ENCODE results near the gene MAPK13.
"Not testable (repeated sequence)": the region's sequence is repeated elsewhere in the genome, so short reads cannot be mapped to it uniquely, and the experiment has no call there.

Gene MAPK13

DNA sequence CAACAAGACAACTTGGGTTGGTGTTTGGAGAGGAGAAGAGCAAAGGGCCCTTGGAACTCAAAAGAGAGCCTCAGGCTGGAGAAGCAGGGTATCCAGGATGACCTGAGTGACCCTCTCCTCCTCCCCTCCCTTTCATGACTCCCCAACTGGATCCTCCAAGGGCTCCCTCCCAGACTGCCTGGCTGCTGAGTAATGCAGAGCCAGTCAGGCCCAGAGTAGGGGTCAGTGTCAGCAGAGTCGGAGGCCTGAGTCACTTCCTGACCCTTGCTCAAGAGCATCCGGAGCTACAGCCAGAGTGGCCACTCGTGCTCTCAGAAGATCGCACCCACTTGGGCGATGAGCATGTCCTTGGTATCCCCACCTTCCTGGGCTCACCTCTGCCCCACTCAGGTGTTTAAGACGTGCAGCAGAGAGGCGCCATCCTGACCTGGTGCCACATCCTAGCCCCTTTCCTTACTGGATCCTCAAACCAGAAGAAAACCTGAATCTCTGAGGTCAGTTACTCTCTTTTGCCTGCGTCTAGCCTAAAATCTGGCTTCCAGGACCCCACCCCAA is 2.8 kb upstream of the MAPK13 start:
- no peak for DNase-seq (ENCODE audit: low spot score)

DNA sequence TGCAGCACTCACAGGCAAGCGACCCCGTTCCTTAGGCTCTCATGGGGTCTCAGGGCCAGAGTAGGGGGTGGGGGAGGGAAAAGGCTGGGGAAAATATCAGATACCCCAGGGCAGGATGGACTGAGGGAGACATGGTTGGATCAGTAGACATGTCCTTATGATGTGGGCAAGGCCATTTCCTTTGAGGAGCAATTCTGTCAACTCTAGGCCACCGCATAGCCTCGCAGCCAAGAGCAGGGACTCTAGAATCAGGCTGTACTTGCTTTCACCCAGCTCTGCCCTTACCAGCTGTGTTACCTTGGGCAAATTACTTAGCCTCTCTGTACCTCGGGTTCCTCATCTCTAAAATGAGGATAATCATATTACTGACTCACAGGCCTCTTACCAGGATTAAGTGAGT is 2.2 kb upstream of the MAPK13 start:
- no peak for DNase-seq (ENCODE audit: low spot score)

DNA sequence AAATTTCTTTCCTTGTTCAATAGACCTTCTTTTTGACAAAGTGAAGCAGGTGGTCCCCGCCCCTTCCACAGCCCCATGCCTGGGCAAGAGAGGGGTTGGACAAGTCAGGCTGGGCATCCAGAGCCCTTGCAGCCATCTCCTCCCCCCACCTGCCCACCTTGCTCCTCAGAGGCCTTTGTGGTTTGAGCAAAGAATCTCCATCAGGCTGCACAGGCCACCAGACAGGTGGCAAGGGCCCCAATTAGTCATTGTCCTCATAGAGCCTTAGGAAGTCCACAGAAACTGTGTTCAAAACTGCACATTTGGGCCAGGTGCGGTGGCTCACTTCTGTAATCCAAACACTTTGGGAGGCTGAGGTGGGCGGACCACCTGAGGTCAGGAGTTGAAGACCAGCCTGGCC is 1.5 kb upstream of the MAPK13 start:
- no peak for DNase-seq (ENCODE audit: low spot score)

DNA sequence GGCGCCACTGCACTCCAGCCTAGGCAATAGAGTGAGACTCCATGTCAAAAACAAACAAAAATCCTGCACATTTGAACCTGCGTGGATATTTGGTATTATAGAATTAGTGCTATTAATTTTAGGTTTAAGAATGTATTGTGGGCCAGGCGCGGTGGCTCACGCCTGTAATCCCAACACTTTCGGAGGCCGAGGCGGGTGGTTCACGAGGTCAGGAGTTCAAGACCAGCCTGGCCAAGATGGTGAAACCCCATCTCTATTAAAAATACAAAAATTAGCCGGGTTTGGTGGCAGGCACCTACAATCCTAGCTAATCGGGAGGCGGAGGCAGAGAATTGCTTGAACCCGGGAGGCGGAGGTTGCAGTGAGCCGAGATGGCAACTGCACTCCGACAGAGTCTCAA is 979 bp upstream of the MAPK13 start:
- not testable (repeated sequence) for DNase-seq (ENCODE audit: low spot score)

DNA sequence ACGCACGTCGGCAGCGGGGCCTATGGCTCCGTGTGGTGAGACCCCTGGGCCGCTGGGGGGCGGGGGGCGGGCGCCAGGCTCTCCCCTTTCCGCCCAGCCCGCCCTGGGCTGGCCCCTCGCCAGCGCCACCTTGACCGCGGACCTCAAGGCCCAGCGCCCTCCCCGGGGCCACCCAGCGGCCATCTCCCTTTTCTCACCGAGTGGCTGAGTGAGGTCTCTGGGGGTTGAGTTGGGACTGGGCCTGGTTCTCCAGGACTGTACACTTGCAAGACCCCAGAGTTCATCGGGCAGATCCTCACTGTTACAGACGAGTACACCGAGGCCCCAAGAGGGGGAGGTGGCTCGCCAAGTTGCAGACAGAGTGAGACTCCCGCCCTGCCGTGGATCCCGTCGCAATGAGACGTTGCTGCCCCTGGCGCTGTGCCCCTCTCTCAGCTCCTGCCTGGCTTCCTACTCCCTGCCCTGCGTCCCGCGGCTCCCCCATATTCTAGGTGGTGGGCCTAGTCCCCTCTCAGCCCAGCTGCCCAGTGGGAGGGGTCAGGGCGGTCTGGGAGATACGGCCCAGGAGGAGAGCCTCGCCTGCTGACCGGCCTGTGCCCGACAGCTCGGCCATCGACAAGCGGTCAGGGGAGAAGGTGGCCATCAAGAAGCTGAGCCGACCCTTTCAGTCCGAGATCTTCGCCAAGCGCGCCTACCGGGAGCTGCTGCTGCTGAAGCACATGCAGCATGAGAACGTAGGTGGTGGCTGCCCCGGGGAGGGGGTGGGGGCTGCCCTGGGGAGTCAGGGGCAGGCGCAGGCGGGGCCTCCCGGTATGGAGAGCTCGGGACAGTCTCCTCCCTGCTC is 576 bp downstream of the MAPK13 start:
- DNase-seq (ENCODE audit: low spot score), result no peak

DNA sequence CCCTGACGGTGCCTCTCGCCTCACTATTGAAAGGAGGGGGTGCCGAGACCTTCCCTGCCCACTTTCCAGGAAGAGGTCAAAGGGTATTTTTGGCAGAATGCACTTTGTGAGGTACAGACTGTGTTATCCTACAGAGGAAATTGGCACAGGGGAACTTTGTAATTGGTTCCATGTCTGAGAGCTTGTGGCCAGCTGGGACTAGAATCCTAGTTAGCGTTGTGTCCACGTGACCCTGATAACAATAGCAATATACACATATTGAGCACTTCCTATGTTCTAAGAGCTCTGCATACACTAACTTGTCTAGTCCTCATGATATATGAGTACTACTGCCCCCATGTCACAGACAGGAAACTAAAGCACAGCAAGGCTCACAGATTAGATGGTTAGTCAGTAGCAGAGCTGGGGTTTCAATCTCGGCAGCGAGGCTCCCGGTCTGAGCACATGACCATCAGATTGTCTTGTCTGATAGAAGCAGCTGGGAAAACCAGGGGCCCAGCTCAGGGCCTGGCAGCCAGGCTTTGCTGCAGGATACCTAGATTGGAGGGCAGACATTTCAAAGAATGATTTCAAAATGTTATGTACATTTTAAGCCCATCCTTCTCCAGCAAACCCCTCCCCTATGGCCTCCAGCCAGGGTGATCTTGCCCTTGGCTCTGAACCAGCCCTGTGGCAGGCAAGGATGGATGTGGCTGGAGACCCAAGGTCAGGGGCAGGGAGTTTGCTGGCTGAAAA is 1.4 kb downstream of the MAPK13 start:
- DNase-seq (ENCODE audit: low spot score), result peak; percentile 20

DNA sequence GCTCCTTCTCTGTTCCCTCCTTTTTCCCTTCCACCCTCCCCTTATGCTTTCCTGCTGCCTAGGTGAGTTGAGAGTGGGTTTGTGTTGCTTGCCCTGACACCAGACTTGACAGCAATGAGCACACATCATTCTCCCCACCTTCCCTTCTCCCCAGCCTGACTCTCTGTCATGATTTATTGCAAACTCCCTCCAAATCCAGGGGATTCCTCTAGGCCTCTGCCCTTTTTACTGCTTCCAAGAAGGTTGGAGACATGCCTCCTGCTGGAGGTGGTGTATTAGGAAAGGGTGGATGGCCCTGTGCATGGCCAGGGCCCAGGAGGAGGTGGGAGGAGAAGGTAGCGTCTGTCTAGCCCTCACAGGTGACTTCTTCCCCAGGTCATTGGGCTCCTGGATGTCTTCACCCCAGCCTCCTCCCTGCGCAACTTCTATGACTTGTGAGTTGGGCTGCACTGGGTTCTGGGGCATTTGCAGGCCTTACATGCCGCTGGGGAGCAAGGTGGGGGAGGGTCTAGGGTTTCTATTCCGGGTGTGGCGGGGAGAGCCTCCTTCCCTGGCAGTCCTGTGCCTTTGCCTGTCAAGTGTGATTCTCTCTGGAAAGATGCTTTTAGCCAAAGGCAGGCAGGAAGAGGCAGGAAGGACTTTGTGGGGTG is 2.1 kb downstream of the MAPK13 start:
- DNase-seq (ENCODE audit: low spot score), result no peak

DNA sequence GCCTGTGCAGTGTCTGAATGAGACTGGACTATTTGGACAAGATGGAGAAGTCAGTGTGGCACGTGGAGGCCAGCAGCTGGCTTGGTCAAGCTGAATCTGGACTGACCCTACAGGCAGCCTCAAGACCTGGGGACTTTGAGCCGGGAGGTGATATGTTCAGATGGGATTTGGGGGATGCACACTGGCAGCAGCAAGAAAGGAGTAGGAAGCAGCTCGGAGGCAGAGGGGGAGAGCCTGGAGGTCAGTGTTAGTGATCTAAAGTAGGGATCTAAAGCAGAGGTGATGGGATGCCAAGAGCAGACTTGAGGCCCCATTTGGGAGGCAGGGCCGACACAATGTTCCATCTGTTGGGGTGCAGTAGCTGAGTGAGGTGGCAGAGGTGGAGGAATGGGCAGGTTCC is 2.8 kb downstream of the MAPK13 start:
- no peak for DNase-seq (ENCODE audit: low spot score)

DNA sequence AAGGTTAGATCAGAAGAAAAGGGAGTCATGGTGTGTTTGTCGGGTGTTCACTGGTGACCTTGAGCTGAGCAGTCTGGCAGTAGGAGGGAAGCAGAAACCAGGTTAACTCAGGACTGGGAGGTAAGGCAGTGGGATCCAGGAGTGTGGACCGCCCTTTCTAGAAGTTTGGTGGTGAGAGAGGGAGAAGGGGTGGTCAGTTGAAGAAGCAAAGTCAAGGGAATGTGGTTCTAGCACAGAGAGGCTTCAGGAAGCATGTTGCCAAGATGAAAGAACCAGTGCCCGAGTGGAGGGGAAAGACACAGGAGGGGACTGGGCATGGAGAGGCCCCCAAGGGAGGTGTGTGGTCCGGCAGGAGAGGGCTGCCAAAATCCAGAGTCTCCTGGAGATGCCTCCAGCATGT is 3.6 kb downstream of the MAPK13 start:
- DNase-seq (ENCODE audit: low spot score), result no peak

DNA sequence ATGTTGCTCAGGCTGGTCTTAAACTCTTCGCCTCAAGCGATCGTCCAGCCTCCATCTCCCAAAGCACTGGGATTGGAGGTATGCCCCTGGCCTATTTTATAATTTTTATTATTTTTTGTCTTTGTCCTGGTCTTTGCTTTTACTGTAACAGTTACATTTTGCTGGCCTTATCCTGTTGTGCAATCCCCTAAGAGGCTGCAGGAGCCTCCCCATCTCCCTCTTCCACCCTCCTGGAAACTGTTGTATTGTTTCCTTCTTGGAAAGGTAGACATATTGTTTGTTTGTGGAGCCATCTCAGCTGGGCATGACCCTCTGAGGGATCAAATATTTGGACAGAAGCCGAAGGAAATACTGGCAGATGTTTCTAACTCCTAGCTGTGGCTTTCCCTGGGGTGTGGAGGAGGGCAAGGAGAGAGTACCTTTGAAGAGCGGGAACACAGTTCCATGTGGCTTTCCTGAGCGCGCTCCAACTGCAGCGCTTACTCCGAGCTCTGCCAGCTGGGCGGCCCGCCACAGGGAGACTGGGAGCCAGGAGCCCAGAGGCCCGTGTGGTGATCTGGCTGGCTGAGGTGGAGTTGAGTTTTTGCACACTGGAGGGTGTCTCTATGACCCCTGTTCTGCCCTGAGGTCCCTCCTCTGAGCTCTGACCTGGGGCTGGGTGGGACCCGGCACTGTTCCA is 4.9 kb downstream of the MAPK13 start:
- no peak for DNase-seq (ENCODE audit: low spot score)

DNA sequence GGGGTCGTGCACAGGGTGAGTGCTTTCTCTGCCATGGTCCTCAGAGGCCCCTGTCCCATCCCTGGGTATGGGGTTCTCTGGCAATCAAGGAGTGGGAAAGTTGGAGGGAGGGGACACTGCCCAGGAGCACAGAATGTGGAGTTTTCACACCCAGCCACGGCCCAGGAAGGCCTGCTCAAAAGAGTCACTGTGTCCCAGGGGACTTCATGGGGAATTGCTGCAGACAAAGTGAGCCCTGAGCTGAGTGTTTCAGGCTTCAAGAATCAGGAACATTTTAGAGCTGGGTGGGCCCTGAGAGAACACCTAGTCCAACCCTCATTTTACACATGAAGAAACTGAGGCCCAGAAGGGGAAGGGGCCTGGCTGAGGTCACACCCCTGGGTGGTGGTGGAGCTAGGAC is 5.7 kb downstream of the MAPK13 start:
- no peak for DNase-seq (ENCODE audit: low spot score)

DNA sequence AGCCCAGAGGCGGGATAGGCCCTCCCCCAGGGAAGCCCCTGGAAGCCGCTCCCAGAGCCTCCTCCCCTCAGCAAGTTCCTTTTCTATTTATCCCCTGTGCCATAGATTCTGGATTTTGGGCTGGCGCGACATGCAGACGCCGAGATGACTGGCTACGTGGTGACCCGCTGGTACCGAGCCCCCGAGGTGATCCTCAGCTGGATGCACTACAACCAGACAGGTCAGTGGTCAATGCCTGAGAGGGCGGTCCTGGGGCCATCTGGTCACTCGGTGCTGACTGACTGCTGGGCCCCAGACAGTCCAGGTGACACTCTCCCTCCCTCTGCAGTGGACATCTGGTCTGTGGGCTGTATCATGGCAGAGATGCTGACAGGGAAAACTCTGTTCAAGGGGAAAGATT is 6.2 kb downstream of the MAPK13 start:
- DNase-seq (ENCODE audit: low spot score), result no peak

DNA sequence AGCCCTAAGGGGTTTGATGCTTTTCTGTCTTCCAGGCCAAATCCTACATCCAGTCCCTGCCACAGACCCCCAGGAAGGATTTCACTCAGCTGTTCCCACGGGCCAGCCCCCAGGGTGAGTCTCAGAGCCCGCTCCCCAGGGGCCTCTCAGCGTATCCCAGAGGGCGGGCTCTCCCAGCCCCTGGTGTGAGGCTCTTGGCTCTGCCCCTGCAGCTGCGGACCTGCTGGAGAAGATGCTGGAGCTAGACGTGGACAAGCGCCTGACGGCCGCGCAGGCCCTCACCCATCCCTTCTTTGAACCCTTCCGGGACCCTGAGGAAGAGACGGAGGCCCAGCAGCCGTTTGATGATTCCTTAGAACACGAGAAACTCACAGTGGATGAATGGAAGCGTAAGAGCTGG is 8.4 kb downstream of the MAPK13 start:
- DNase-seq (ENCODE audit: low spot score), result no peak

DNA sequence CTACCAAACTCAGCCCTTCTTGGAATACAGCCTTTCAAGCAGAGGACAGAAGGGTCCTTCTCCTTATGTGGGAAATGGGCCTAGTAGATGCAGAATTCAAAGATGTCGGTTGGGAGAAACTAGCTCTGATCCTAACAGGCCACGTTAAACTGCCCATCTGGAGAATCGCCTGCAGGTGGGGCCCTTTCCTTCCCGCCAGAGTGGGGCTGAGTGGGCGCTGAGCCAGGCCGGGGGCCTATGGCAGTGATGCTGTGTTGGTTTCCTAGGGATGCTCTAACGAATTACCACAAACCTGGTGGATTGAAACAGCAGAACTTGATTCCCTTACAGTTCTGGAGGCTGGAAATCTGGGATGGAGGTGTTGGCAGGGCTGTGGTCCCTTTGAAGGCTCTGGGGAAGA is 9.1 kb downstream of the MAPK13 start:
- DNase-seq (ENCODE audit: low spot score), result no peak

DNA sequence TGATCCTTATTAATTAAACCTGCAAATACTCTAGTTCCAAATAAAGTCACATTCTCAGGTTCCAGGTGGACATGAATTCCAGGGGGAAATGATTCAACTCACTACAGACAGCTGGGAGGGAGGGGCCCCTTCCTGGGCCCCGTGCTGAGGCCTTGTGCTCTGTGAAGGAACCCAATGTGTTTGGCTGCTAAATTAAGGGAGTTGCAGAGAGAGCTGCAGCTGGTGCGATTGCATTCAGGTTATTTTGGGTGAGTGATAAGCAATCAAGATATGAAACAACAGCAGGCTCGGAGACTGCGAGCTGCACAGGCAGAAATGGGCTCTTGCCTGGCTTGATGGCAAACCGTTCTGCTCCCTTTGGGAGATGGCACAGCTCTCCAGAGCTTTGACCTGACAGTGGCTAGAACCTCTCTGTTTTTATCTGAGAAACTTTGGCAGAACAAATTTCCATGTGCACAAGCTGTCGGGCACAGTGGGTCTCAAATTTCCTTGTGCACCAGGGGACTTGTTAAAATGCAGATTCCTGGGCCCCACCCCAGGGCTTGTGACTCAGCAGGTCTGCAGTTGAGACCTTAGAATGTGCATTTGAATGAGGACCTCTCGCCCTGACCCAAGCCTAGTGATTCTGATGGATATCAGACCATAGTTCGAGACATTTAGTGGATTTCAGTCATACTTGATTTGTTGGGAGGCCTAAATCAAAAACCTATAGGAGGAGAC is 9.8 kb downstream of the MAPK13 start:
- DNase-seq (ENCODE audit: low spot score), result no peak

DNA sequence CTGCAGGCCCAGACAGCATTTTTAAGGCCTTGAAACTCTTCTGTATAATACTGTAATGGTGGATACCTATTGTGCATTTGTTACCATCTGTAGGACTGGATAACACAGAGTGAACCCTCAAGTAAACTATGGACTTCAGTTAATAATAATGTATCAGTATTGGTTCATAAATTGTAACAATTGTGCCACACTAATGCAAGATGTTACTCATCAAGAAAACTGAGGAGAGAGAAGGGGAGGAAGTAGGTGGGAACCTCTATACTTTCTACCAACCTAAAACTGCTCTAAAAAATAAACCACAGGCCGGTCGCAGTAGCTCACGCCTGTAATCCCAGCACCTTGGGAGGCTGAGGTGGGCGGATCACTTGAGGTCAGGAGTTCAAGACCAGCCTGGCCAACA is 10.8 kb downstream of the MAPK13 start:
- DNase-seq (ENCODE audit: low spot score), result no peak

DNA sequence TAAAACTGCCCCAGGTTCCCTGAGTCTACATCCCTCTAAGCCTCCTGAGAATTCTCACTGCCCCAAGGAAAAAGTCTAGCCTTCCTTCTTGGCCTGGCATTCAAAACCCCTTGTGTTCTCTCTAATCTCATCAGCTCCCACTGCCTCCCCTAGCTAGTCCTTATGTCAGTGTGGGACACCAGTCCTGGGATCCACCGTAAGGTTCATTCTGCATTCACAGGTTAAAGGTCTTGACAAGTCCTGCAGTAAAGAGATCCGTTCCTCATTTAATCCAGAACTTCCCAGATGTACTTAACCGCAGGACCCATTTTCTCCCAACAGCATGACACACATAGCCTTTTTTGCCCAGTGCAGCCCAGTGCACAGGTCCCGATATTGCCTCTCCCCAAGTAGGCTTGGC is 11.6 kb downstream of the MAPK13 start:
- DNase-seq (ENCODE audit: low spot score), result no peak

DNA sequence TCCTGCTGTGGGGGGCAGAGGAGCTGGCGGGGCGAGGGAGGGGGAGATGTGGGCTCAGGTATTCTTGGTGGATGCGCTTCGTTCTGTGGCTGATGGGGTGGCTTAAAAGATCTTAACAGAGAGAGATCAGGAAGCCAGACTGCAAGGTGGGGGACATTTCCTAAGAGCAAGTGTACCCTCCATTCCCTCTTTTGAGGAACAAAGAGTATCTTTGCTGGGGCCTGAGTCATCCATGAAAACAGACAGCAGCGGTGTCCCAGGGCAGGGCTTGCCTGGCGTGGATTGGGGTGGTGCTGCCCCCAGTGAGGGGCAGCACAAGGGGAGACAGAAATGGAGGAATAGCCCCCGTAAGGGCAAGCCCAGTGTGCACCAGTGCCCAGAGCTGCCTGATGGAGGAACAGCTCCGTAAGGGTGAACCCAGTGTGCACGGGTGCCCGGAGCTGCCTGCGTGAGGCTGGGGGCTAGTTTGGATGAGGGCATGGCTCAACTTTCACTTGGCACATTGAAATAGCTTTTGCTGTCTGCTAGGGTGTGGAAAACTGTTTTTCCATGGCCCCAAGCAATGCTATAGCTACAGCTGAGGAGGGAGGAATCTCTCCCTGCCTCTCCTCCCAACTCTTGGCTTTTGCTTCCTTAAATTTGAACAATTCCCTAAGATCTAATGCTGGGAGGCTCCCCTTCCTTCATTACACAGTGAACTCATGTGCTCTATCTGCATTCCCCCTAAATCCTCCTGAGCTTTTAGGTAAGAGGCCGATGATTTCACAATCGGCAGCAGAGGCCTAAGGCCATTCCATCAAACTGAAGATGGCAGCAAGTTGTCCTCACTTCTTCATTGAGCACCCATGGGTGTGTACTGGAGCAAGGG is 12.9 kb downstream of the MAPK13 start:
- DNase-seq (ENCODE audit: low spot score), result no peak

DNA sequence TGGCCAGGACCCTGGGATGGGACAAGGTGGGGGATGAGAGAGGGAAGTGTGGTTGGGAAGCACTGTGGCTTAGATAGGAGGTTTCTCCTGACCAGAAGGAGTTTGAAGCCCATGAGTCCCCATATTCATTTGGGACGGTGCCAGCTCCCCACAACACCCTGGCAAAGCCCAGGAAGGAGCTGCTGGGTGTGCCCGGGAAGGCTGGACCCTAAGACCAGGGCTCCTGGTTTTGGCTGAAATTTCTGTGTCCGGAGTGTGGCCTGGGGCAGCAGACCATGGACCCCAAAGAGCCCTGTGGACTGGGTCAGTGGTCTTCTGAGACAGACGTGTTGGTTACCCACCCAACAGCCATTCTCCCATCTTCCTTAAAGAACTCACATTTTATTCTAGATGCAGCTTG is 15.2 kb downstream of the MAPK13 start:
- no peak for DNase-seq (ENCODE audit: low spot score)

DNA sequence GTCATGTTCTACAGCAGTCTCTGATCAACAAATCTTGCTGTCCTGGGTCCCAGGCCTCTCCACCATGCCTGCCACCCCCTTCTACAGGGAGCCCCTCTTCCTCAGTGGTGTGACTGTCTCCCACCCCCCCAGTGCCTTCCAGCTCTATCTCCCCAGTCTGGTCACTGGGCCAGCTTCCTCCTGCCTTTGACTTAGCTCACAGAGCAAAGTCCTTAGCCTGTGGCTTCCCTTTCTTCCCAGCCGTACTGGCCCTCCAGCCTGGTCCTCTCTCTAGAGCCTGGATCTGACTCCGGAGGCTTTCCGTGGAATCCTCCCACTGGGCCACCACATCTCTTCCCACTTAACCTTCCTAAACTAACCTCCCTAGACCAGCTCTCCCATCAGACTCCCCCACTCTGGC is 17.0 kb downstream of the MAPK13 start:
- no peak for DNase-seq (ENCODE audit: low spot score)

DNA sequence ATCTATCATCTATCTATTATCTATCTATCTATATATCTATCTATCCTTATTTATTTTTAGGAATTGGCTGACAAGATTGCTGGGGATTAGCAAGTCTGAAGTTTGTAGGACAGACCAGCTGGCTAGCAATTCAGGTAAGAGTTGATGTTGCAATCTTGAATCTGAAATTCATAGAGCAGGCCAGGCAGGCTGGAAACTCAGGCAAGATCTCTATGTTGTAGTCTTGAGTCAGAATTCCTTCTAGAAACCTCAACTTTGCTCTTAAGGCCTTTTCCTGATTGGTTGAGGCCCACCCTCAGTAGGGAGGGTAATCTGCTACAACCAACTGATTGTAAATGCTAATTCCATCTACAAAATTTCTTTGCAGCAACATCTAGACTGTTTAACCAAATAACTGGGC is 19.2 kb downstream of the MAPK13 start:
- no peak for DNase-seq (ENCODE audit: low spot score)
